ENCODE measurements around the gene ICAM1. TPM values are rescaled to one million over a fixed set of nuclear protein-coding genes. Genes with fewer than 3 reads are reported as not detected.
A peak's percentile ranks its signal among the peaks of the same experiment; 100 is the strongest.

Gene ICAM1
- total RNA-seq, 2 experiments from 2014 or later = 27.9 to 30.9 TPM

DNA sequence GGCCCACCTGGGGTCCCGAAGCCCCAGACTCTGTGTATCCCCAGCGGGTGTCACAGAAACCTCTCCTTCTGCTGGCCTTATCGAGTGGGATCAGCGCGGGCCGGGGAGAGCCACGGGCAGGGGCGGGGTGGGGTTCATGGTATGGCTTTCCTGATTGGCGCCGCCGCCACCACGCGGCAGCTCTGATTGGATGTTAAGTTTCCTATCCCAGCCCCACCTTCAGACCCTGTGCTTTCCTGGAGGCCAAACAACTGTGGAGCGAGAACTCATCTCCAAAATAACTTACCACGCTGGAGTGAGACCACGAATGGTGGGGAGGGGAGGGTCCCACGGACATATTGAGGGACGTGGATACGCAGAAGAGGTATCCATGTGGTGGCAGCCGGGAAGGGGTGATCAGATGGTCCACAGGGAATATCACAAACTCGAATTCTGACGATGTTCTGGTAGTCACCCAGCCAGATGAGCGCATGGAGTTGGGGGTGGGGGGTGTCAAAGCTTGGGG, 17.8 kb downstream of the ICAM1 start:
- DNase-seq (peak; percentile 70), ATAC-seq (peak; percentile 30)
- POLR2A ChIA-PET = interaction anchor here (0.8 to 2.3 kb wide), 4 partner anchors 12 to 28 kb away, joined by 3 to 12 read pairs (median 4); partner anchors contain the start of gene ICAM1
- Mint-ChIP-seq H3K27me3 (peaks cover 53% of the 10 kb centered on the region), H3K4me1 (peaks cover 71% of the 10 kb centered on the region), H3K9me3 (ENCODE audit: low read depth) (no peaks in the 10 kb centered on the region), H3K27ac (peak overlapping the region; percentile 53), H3K4me3 (peak overlapping the region; percentile 61), H3K36me3 (ENCODE audit: low read depth) (peaks cover 26% of the 10 kb centered on the region)
- CTCF ChIA-PET = interaction anchor here (1.0 to 2.7 kb wide), 10 partner anchors 17 to 143 kb away, joined by 3 to 14 read pairs (median 4); partner anchors contain the start of gene ICAM1
- intact Hi-C loops (cut with DNase I, micrococcal nuclease) = loop anchor here (1.0 to 2.0 kb wide), 5 partner anchors 18 to 278 kb away; partner anchors contain the start of genes DNMT1 (in 1 of the 2), ICAM1 (in 1 of the 2) and KRI1 (in 1 of the 2)

DNA sequence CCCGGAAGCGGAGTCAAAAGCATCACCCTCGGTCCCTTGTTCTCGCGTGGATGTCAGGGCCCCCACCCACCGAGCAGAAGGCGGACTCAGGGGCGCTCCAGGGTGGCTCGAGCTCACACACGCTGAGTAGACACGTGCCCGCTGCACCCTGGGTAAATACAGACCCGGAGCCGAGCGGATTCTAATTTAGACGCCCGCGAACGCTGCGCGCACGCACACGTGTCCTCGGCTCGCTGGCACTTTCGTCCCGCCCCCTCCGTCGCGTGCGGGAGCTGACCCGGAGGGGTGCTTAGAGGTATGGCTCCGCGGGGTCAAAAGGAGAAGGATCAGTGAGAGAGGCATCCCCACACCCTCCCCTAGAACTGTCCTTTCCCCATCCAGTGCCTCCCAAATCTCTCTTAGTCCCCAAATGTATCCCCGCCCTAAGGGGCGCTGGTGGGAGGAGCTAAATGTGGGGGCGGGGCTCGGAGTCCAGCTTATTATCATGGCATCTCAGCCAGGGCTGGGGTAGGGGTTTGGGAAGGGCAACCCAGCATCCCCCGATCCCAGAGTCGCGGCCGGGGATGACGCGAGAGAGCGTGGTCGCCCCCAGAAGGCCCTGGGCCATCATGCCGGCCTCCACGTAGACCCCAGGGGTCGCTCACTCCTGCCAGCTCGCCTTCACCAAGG, 18.4 kb downstream of the ICAM1 start:
- CTCF ChIA-PET = interaction anchor here (0.8 to 2.7 kb wide), 12 partner anchors 18 to 143 kb away, joined by 3 to 14 read pairs (median 4); partner anchors contain the start of gene ICAM1
- intact Hi-C loops (cut with DNase I, micrococcal nuclease) = loop anchor here (1.0 to 2.0 kb wide), 4 partner anchors 18 to 278 kb away; partner anchors contain the start of genes ICAM1 (in 1 of the 2) and KRI1 (in 1 of the 2)
- Mint-ChIP-seq H3K27me3 (peaks cover 58% of the 10 kb centered on the region), H3K9me3 (ENCODE audit: low read depth) (no peaks in the 10 kb centered on the region), H3K27ac (peak overlapping the region; percentile 53), H3K4me3 (peak overlapping the region; percentile 61), H3K4me1 (peaks cover 71% of the 10 kb centered on the region), H3K36me3 (ENCODE audit: low read depth) (peaks cover 20% of the 10 kb centered on the region)
- POLR2A ChIA-PET = interaction anchor here (0.6 to 2.3 kb wide), 5 partner anchors 13 to 98 kb away, joined by 3 to 12 read pairs (median 4); partner anchors contain the start of gene ICAM1
- ATAC-seq (peak; percentile 54), DNase-seq (peak; percentile 84)

DNA sequence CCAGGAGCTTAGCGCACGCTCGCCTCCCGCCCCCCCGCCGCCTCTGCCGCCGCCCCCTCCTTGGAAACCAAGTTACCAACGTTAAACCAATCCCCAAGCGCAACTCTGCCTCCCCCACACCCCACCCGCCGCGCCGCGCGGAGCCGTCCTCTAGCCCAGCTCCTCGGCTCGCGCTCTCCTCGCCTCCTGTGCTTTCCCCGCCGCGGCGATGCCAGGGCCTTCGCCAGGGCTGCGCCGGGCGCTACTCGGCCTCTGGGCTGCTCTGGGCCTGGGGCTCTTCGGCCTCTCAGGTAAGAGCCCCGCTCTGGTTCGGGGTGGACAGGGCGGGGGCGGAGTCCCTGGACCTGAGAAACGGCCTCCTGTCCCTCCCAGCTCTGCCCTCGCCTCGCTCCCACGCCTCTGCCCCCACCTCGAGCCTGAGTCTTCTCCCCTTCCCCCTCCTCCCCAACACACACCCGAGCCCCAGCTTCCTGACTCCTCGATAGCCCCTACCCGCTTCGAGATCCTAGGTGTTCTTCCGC, 19.0 kb downstream of the ICAM1 start, which contains the start of gene ICAM5:
TSS of gene ICAM5 (plus strand) at position 117 of the 521 bp plus-strand sequence. CDS start at position 209, 92 bp downstream.
- H3K36me3 Mint-ChIP-seq (ENCODE audit: low read depth) = peaks cover 15% of the 10 kb centered on the region
- CTCF ChIA-PET = interaction anchor here (0.8 to 2.7 kb wide), 12 partner anchors 19 to 142 kb away, joined by 3 to 14 read pairs (median 4); partner anchors contain the start of gene ICAM1
- peak; percentile 67 for DNase-seq
- POLR2A ChIA-PET = interaction anchor here (0.6 to 2.3 kb wide), 5 partner anchors 13 to 97 kb away, joined by 3 to 12 read pairs (median 4); partner anchors contain the start of gene ICAM1
- no peak for ATAC-seq
- peaks cover 71% of the 10 kb centered on the region for H3K4me1 Mint-ChIP-seq
- H3K4me3 Mint-ChIP-seq = peak within 1 kb of the TSS; percentile 66
- intact Hi-C loops (cut with DNase I, micrococcal nuclease) = loop anchor here (1.0 to 10.0 kb wide), 6 partner anchors 19 to 277 kb away; partner anchors contain the start of genes S1PR5 (in 2 of the 2), ICAM1 (in 1 of the 2) and KRI1 (in 1 of the 2)
- no peaks in the 10 kb centered on the region for H3K9me3 Mint-ChIP-seq (ENCODE audit: low read depth)
- peak within 1 kb of the TSS; percentile 53 for H3K27ac Mint-ChIP-seq
- H3K27me3 Mint-ChIP-seq = peaks cover 64% of the 10 kb centered on the region

DNA sequence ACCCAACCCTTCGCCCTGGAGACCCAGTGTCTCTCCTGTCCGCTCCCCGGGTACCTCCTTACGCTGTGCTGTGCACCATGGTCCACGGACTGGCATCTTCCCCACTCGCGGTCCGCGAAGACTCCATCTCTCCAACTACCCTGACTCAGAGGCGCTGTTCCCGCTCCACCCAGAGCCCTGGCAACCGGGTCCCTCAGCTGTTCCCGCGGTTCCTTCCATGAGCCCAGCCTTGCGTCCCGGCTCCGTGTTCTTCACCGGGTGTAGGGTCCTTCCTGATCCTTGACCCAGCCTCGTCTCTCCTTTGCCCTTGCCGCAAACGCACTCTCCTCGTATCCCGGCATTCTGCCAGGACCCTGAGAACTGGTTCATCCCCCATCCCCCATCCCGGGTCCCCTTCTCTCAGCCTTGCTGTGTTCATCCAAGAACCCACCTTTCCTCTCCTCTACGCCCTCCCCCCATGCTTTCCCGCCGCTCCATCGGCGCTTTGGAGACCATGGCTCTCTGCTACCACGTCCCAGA, 19.5 kb downstream of the ICAM1 start:
- DNase-seq (peak; percentile 32), ATAC-seq (no peak)
- Mint-ChIP-seq H3K27me3 (peaks cover 67% of the 10 kb centered on the region), H3K36me3 (ENCODE audit: low read depth) (peaks cover 10% of the 10 kb centered on the region), H3K27ac (no peak overlapping the region), H3K4me3 (peak overlapping the region; percentile 66), H3K4me1 (peaks cover 69% of the 10 kb centered on the region), H3K9me3 (ENCODE audit: low read depth) (no peaks in the 10 kb centered on the region)
- intact Hi-C loops (cut with DNase I, micrococcal nuclease) = loop anchor here (5.0 to 10.0 kb wide), 2 partner anchors 224 to 227 kb away; partner anchors contain the start of gene S1PR5 (in 2 of the 2)
- POLR2A ChIA-PET = interaction anchor here (1.7 to 2.3 kb wide), 2 partner anchors 19 to 30 kb away, joined by 6 to 12 read pairs; partner anchors contain the start of gene ICAM1
- CTCF ChIA-PET = interaction anchor here (0.6 to 2.1 kb wide), 7 partner anchors 21 to 275 kb away, joined by 3 to 13 read pairs (median 5); partner anchors contain the start of genes ICAM1 and KRI1

DNA sequence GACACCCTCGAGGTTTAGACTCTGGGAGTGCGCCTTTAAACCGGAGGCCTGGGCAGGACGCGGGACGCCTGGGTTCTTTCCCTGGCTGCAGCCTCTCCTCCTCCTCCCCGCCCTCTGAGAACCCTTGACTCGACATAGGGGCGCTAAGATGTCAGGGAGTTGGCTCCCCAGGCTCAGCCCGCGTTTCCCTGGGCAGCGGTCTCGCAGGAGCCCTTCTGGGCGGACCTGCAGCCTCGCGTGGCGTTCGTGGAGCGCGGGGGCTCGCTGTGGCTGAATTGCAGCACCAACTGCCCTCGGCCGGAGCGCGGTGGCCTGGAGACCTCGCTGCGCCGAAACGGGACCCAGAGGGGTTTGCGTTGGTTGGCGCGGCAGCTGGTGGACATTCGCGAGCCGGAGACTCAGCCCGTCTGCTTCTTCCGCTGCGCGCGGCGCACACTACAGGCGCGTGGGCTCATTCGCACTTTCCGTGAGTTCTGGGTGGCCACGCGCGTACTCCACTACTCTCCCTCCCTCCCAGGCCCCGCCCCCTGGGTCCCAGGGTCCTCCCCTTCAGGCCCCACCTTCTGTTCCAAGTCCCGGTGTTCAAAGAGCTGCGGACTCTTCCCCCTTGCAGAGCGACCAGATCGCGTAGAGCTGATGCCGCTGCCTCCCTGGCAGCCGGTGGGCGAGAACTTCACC, 20.1 kb downstream of the ICAM1 start:
- ATAC-seq (no peak), DNase-seq (peak; percentile 70)
- Mint-ChIP-seq H3K36me3 (ENCODE audit: low read depth) (peaks cover 4% of the 10 kb centered on the region), H3K27me3 (peaks cover 73% of the 10 kb centered on the region), H3K4me1 (peaks cover 72% of the 10 kb centered on the region), H3K9me3 (ENCODE audit: low read depth) (no peaks in the 10 kb centered on the region), H3K4me3 (peak overlapping the region; percentile 66), H3K27ac (no peak overlapping the region)
- intact Hi-C loops (cut with DNase I, micrococcal nuclease) = loop anchor here (1.0 to 10.0 kb wide), 3 partner anchors 61 to 226 kb away; partner anchors contain the start of gene S1PR5 (in 2 of the 2)
- ChIA-PET POLR2A (interaction anchor here (0.5 to 1.2 kb wide), 2 partner anchors 31 to 85 kb away, joined by 3 to 7 read pairs; no protein-coding TSS in a partner anchor), CTCF (interaction anchor here (0.6 to 2.1 kb wide), 10 partner anchors 22 to 275 kb away, joined by 3 to 13 read pairs (median 3); partner anchors contain the start of genes CDC37, ICAM1 and KRI1)

DNA sequence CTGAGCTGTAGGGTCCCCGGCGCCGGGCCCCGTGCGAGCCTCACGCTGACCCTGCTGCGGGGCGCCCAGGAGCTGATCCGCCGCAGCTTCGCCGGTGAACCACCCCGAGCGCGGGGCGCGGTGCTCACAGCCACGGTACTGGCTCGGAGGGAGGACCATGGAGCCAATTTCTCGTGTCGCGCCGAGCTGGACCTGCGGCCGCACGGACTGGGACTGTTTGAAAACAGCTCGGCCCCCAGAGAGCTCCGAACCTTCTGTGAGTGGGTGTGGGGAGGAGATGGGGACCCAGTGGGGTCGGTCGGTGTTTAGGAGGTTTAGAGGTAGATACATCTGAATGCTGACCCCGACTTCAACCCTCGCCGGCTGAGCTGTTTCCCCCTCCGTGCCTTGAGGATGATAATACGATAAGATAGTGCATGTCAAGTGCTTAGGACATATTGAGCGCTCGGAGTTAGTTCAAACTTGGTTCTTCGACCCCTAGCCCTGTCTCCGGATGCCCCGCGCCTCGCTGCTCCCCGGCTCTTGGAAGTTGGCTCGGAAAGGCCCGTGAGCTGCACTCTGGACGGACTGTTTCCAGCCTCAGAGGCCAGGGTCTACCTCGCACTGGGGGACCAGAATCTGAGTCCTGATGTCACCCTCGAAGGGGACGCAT, 20.8 kb downstream of the ICAM1 start:
- H3K27me3 Mint-ChIP-seq = peaks cover 73% of the 10 kb centered on the region
- peak; percentile 1 for ATAC-seq

DNA sequence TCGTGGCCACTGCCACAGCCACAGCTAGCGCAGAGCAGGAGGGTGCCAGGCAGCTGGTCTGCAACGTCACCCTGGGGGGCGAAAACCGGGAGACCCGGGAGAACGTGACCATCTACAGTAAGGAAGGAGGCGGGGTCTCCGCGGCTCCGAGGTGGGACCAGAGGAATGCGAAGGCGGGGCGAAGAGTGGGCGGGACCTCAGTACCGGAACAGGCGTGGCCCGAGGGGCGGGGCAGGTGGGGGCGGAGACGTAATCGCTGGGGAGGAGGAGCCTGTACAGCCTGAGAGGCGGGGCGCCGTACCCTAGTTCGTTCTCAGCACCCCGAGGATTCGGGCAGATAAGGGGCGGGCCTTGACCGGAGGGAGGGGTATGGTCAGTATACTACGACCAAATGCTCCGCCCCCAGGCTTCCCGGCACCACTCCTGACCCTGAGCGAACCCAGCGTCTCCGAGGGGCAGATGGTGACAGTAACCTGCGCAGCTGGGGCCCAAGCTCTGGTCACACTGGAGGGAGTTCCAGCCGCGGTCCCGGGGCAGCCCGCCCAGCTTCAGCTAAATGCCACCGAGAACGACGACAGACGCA, 21.4 kb downstream of the ICAM1 start:
- peak; percentile 63 for ATAC-seq
- Mint-ChIP-seq H3K27me3 (peaks cover 70% of the 10 kb centered on the region), H3K27ac (no peak overlapping the region), H3K4me1 (peaks cover 59% of the 10 kb centered on the region), H3K4me3 (peak overlapping the region; percentile 66), H3K9me3 (ENCODE audit: low read depth) (no peaks in the 10 kb centered on the region), H3K36me3 (ENCODE audit: low read depth) (no peaks in the 10 kb centered on the region)
- intact Hi-C loops (cut with DNase I, micrococcal nuclease) = loop anchor here (1.0 to 10.0 kb wide), 3 partner anchors 41 to 225 kb away; partner anchors contain the start of genes S1PR5 (in 2 of the 2) and RAVER1 (in 1 of the 2)
- ChIA-PET CTCF (interaction anchor here (0.6 to 2.1 kb wide), 7 partner anchors 14 to 129 kb away, joined by 3 to 13 read pairs (median 4); partner anchors contain the start of gene ICAM1), POLR2A (interaction anchor here (0.7 to 1.2 kb wide), 2 partner anchors 32 to 88 kb away, joined by 3 to 8 read pairs; partner anchors contain the start of gene TYK2)
- DNase-seq = peak; percentile 92

More for the DNA sequence above, 20.8 kb downstream of the ICAM1 start:
- no peak for DNase-seq
- ChIA-PET CTCF (interaction anchor here (0.8 to 2.1 kb wide), 9 partner anchors 22 to 132 kb away, joined by 3 to 13 read pairs (median 3); partner anchors contain the start of genes CDC37 and ICAM1), POLR2A (interaction anchor here (0.5 to 1.2 kb wide), 3 partner anchors 31 to 89 kb away, joined by 3 to 8 read pairs (median 7); partner anchors contain the start of gene TYK2)
- H3K36me3 Mint-ChIP-seq (ENCODE audit: low read depth) = peaks cover under 1% of the 10 kb centered on the region
- H3K4me3 Mint-ChIP-seq = peak overlapping the region; percentile 66
- intact Hi-C loops (cut with DNase I, micrococcal nuclease) = loop anchor here (1.0 to 10.0 kb wide), 4 partner anchors 42 to 226 kb away; partner anchors contain the start of genes S1PR5 (in 2 of the 2) and RAVER1 (in 1 of the 2)
- no peak overlapping the region for H3K27ac Mint-ChIP-seq
- peaks cover 65% of the 10 kb centered on the region for H3K4me1 Mint-ChIP-seq
- no peaks in the 10 kb centered on the region for H3K9me3 Mint-ChIP-seq (ENCODE audit: low read depth)

DNA sequence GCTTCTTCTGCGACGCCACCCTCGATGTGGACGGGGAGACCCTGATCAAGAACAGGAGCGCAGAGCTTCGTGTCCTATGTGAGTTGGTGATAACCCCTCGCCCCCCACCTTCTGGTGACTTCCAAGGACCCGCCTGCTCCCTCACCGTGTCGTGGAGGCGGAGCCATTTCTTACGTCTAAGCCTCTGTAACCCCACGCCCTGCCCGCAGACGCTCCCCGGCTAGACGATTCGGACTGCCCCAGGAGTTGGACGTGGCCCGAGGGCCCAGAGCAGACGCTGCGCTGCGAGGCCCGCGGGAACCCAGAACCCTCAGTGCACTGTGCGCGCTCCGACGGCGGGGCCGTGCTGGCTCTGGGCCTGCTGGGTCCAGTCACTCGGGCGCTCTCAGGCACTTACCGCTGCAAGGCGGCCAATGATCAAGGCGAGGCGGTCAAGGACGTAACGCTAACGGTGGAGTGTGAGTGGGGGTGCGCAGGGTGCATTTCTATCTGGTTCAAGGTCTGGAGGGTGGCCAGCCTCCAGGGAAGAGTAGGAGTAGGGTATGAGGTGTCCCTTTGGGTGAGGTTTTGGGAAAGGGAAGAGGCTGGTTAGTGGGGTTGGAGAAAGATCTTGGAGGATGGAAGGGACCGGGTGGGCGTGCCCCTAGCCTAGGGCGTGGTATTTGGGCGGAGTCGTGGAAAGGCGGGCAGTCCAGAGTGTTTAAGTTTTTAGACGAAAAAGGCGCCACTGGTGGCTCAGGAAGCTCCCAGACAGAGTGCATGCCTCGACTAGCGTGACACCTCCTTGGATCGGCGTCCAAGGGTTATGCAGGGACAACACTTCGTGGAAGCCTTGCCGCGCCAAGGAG, 22.1 kb downstream of the ICAM1 start:
- H3K27me3 Mint-ChIP-seq = peaks cover 63% of the 10 kb centered on the region
- H3K9me3 Mint-ChIP-seq (ENCODE audit: low read depth) = no peaks in the 10 kb centered on the region
- H3K4me1 Mint-ChIP-seq = peaks cover 53% of the 10 kb centered on the region
- CTCF ChIA-PET = interaction anchor here (0.6 to 2.1 kb wide), 3 partner anchors 11 to 96 kb away, joined by 3 to 7 read pairs (median 3); no protein-coding TSS in a partner anchor
- ATAC-seq (no peak), DNase-seq (peak; percentile 33)
- POLR2A ChIA-PET = interaction anchor here (0.7 kb wide), 2 partner anchors 87 to 549 kb away, joined by 7 to 8 read pairs; partner anchors contain the start of gene TYK2
- intact Hi-C loops (cut with DNase I, micrococcal nuclease) = loop anchor here (1.0 to 10.0 kb wide), 3 partner anchors 40 to 224 kb away; partner anchors contain the start of genes S1PR5 (in 2 of the 2) and RAVER1 (in 1 of the 2)
- H3K27ac Mint-ChIP-seq = no peak overlapping the region
- no peaks in the 10 kb centered on the region for H3K36me3 Mint-ChIP-seq (ENCODE audit: low read depth)
- H3K4me3 Mint-ChIP-seq = peak overlapping the region; percentile 66
